ENCODE results near the gene TARBP1. TPM values are rescaled to one million over a fixed set of nuclear protein-coding genes. Genes with fewer than 3 reads are reported as not detected.

The TARBP1 gene
- total and polyA plus RNA-seq, 9 donors = 4.8 to 26.3 (median 10.8) TPM

DNA sequence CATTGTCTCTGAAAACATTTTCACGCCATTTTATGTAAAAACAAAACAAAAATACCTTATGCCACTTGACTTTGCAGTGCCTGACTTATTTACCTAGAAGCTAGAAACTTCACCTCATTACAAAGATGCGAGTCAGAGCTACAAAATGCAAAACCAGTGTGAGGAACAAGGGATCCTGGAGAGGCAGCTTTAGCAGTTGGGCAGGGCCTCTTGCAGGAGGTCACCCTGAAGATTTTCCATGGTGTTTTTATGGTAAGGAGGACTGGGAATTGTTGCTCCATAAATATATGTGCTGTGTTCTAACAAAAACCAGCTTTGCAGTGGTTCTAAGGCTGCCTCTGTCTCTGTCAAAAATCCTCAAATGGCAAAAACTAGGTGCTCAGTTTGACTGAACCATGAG is 36.4 kb upstream of the TARBP1 start:
- Histone ChIP-seq H3K27me3 (no peaks in the 10 kb centered on the region), H3K36me3 (no peaks in the 10 kb centered on the region), H3K4me1 (ENCODE audit: insufficient read depth) (no peaks in the 10 kb centered on the region), H3K4me3 (no peak overlapping the region), H3K9me3 (no peaks in the 10 kb centered on the region), H3K27ac (no peak overlapping the region)
- intact Hi-C loops (cut with DNase I) = no loop called here
- no peak for DNase-seq
- WGBS, 3 donors = 79 to 87% (median 79%) methylated on average over 2 of the region's 2 CpGs
- TF ChIP-seq EP300 (IDR thresholded peaks at IDR 0.05) = no peak
- TF ChIP-seq POLR2A (IDR thresholded peaks at IDR 0.05) = no peak
- TF ChIP-seq, protein P1, sequence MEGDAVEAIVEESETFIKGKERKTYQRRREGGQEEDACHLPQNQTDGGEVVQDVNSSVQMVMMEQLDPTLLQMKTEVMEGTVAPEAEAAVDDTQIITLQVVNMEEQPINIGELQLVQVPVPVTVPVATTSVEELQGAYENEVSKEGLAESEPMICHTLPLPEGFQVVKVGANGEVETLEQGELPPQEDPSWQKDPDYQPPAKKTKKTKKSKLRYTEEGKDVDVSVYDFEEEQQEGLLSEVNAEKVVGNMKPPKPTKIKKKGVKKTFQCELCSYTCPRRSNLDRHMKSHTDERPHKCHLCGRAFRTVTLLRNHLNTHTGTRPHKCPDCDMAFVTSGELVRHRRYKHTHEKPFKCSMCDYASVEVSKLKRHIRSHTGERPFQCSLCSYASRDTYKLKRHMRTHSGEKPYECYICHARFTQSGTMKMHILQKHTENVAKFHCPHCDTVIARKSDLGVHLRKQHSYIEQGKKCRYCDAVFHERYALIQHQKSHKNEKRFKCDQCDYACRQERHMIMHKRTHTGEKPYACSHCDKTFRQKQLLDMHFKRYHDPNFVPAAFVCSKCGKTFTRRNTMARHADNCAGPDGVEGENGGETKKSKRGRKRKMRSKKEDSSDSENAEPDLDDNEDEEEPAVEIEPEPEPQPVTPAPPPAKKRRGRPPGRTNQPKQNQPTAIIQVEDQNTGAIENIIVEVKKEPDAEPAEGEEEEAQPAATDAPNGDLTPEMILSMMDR (IDR thresholded peaks at IDR 0.05) = no peak

DNA sequence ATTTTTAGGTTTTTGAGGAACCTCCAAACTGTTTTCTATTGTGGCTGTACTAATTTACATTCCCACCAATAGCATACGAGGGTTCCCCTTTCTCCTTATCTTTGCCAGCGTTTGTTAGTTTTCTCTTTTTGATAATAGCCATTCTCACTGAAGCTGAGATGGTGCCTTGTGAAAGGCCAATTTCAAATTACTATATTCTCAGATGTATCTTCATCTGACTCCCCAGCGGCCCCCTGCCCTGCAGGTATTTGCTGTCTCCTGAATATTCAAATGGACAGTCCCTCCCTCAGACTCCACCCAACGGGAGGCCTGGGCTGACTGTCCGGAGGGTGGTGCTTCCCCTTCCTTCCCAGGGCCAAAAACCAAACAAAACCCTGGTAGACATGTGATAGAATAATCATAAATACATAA is 33.5 kb upstream of the TARBP1 start:
- Histone ChIP-seq H3K4me3 (no peak overlapping the region), H3K9me3 (no peaks in the 10 kb centered on the region), H3K36me3 (no peaks in the 10 kb centered on the region), H3K4me1 (ENCODE audit: insufficient read depth) (no peaks in the 10 kb centered on the region), H3K27me3 (no peaks in the 10 kb centered on the region), H3K27ac (no peak overlapping the region)
- no peak for DNase-seq
- WGBS, 3 donors = 57 to 74% (median 66%) methylated on average over 5 of the region's 5 CpGs
- intact Hi-C loops (cut with DNase I) = no loop called here
- TF ChIP-seq POLR2A (IDR thresholded peaks at IDR 0.05) = no peak
- TF ChIP-seq EP300 (IDR thresholded peaks at IDR 0.05) = no peak
- TF ChIP-seq, protein P1 (IDR thresholded peaks at IDR 0.05) = no peak

DNA sequence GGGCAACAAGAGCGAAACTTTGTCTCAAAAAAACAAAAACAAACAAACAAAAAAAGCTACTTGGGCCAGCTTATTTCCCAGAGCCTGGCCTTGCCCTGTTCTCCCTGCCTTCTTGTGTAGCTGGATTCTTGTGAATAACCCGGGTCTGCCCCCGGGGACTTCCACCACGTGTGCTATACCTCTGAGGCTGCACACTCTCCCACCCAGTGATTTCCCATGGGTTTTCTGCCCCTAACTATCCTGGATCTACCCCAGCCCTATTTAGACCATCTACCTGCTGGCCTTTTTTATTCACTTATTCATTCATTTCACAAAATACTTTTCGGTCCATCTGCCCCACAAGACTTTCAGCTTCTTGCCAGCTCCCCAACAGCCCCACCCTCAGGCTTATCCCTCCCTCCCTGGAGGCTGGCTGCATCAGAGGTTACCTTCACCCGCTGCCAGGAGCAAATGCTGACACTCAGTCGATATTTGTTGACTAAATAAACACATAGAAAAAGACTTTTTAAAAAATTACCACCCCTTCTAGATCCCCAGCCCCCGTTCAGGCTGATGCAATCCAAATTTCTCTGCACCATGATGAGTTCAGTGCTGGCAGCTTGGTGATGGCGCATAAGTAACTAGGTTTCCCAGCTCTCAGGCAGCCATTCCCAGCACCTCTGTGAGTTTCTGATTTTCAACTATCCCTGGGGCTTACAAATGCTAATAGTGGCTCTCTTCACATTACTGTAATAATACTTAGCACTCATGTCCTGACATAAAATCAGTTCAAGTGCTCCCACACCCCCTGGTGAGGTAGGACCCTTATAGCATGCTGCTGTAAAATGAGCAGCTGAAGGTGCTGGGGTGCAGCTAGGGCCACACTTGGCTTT is 30.7 kb upstream of the TARBP1 start:
- Histone ChIP-seq H3K27me3 (no peaks in the 10 kb centered on the region), H3K36me3 (no peaks in the 10 kb centered on the region), H3K9me3 (no peaks in the 10 kb centered on the region), H3K4me1 (ENCODE audit: insufficient read depth) (no peaks in the 10 kb centered on the region), H3K27ac (no peak overlapping the region), H3K4me3 (no peak overlapping the region)
- DNase-seq = no peak
- intact Hi-C loops (cut with DNase I) = loop anchor here in 2 of 4 donors (10.0 kb wide), 2 partner anchors 215 to 225 kb away; no protein-coding TSS in a partner anchor
- TF ChIP-seq EP300 (IDR thresholded peaks at IDR 0.05) = no peak
- TF ChIP-seq POLR2A (IDR thresholded peaks at IDR 0.05) = no peak
- TF ChIP-seq, protein P1 (IDR thresholded peaks at IDR 0.05) = no peak
- WGBS, 3 donors = 55 to 62% (median 59%) methylated on average over 9 of the region's 9 CpGs

DNA sequence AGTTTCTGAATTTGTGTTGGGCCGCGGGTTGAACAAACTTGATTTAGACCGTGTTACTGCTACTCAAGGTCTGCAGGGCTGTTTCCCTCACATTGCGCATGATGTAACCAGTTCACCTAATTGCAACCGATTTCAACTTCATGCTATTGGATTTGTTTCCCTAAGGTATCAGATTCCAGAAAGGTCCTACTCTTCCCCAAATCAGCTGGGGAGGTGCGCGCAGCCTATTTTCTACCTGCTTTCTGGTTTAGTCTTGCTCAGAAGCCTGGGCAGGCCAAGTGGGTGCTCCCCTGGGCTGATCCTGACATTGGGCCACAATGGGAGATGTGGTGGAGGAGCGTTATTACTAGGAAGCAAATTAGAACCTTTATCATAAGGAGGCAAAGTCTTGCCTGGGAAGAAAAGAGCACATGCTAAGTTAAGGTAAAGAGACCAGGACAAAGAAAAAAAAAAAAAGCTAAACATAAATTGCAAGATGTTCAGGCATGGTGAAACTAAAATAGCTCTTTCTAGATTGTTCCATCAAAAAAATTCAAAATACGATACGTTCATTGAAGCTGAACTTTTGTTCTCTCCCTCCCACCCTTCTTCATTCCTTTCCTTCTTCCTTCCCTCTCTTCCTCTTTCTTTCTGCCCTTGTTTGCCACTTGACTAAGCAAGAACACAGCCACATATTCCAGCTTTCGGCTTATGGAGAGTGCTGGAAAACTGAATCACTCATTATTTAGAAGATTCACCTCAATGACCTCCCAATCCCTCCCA is 28.8 kb upstream of the TARBP1 start:
- Histone ChIP-seq H3K9me3 (no peaks in the 10 kb centered on the region), H3K27me3 (no peaks in the 10 kb centered on the region), H3K4me3 (no peak overlapping the region), H3K36me3 (no peaks in the 10 kb centered on the region), H3K27ac (no peak overlapping the region), H3K4me1 (ENCODE audit: insufficient read depth) (no peaks in the 10 kb centered on the region)
- TF ChIP-seq POLR2A (IDR thresholded peaks at IDR 0.05) = no peak
- TF ChIP-seq, protein P1 (IDR thresholded peaks at IDR 0.05) = no peak
- intact Hi-C loops (cut with DNase I) = loop anchor here in 2 of 4 donors (10.0 kb wide), 2 partner anchors 217 to 227 kb away; no protein-coding TSS in a partner anchor
- no peak for DNase-seq
- 91 to 94% (median 92%) methylated on average over 11 of the region's 11 CpGs for WGBS, 3 donors

All from ovary (tissue), 9 donors.